K562 (cell line): ENCODE measurements around the gene MEIS2. TPM values are rescaled to one million over a fixed set of nuclear protein-coding genes. Genes with fewer than 3 reads are reported as not detected.
A peak's percentile ranks its signal among the peaks of the same experiment; 100 is the strongest.

Experiments used
- ATAC-seq: fragments of 200-7000 bp; cut with Tn5 transposase; 3 replicates; pipeline ENCODE4 v1.9.1; 2020; ENCODE audit warnings: moderate library complexity
- BruUV-seq: library from RNA; stranded (reverse); fragments of 400-500 nt; replicated peaks from 2 replicates; lab custom pipeline; 2021; lab: Mats Ljungman, UMichigan
- CTCF ChIA-PET: fragments of 300-600 bp; formaldehyde crosslinking; extraction: SDS; loops from one replicate; lab custom pipeline; 2021; ENCODE audit warnings: low intra/inter-chr PET ratio; lab: Yijun Ruan, JAX
- POLR2A ChIA-PET: fragments of 300-600, 350-650 bp; sonication (Branson Sonifier 250); formaldehyde crosslinking; extraction: SDS; loops from one replicate; lab custom pipeline; 2021; ENCODE audit warnings: antibody characterized with exemption, inconsistent platforms; lab: Yijun Ruan, JAX
- DNase-seq, 4 experiments: peaks; one replicate each; pipeline versions ENCODE4 v3.0.0 to v3.0.0-alpha.2; 2011 to 2018; ENCODE audit warnings: low spot score in 3 of 4, mixed read lengths in 3 of 4; ENCODE audit errors: extremely low read depth in 1 of 4
- FAIRE-seq: peaks from 2 replicates; lab custom pipeline; 2011; peaks lifted over from hg19 to GRCh38; lab: Jason Lieb, UNC
- H2AFZ ChIP-seq: 2 replicates; pipeline ENCODE4 v1.6.0; 2011; ENCODE audit warnings: low read depth, low read length, control low read depth, inconsistent platforms
- H3K27ac ChIP-seq: fragments of 200-600 bp; 3 replicates; pipeline ENCODE4 v1.8.0; 2011; ENCODE audit warnings: low read depth, mild to moderate bottlenecking, control low read depth, inconsistent platforms, low read length, moderate library complexity, mixed read lengths; ENCODE audit errors: extremely low read depth
- H3K27me3 ChIP-seq, 2 experiments: fragments of 300-600 bp in 1 of 2; 2 replicates in 1 of 2; 3 replicates in 1 of 2; pipeline versions ENCODE4 v1.6.0 to v1.8.0; 2011; ENCODE audit warnings: inconsistent platforms in 2 of 2, low read length in 2 of 2, mild to moderate bottlenecking in 1 of 2, mixed read lengths in 1 of 2, moderate library complexity in 1 of 2; ENCODE audit not compliant: control insufficient read depth in 2 of 2, insufficient read depth in 2 of 2
- H3K36me3 ChIP-seq: fragments of 300-600 bp; 3 replicates; pipeline ENCODE4 v1.8.0; 2011; ENCODE audit warnings: mild to moderate bottlenecking, low read length, inconsistent platforms; ENCODE audit not compliant: control insufficient read depth, insufficient read depth
- H3K4me1 ChIP-seq, 2 experiments: fragments of 200-600 bp in 1 of 2; replicated peaks in 1 of 2; 2 replicates in 1 of 2; 3 replicates in 1 of 2; pipeline versions ENCODE4 v1.5.1 to v1.8.0; 2011; ENCODE audit warnings: inconsistent platforms in 2 of 2, low read length in 2 of 2, mild to moderate bottlenecking in 1 of 2, mixed read lengths in 1 of 2, moderate library complexity in 1 of 2; ENCODE audit not compliant: control insufficient read depth in 2 of 2, insufficient read depth in 2 of 2
- H3K4me2 ChIP-seq: 2 replicates; pipeline ENCODE4 v1.6.1; 2011; ENCODE audit warnings: low read length, control low read depth, inconsistent platforms, mixed read lengths; ENCODE audit not compliant: insufficient read depth
- H3K4me3 ChIP-seq: fragments of 200-600 bp; sonication (generic), shearing (Covaris generic); 2 replicates; pipeline ENCODE4 v1.5.1; 2016; ENCODE audit warnings: control low read depth, inconsistent platforms
- H3K79me2 ChIP-seq: fragments of 200-600 bp; 3 replicates; pipeline ENCODE4 v1.8.0; 2011; ENCODE audit warnings: low read length, inconsistent platforms; ENCODE audit not compliant: control insufficient read depth, insufficient read depth
- H3K9ac ChIP-seq, 2 experiments: 2 replicates each; pipeline versions ENCODE4 v1.6.0 to v1.6.1; 2011; ENCODE audit warnings: low read depth in 2 of 2, low read length in 2 of 2, control low read depth in 1 of 2, inconsistent platforms in 1 of 2, mild to moderate bottlenecking in 1 of 2, mixed read lengths in 1 of 2; ENCODE audit not compliant: insufficient read depth in 1 of 2
- H3K9me1 ChIP-seq: one replicate; pipeline ENCODE4 v1.6.0; 2011; ENCODE audit warnings: inconsistent platforms, mild to moderate bottlenecking, low read length, moderate library complexity; ENCODE audit not compliant: control insufficient read depth, insufficient read depth
- H3K9me3 ChIP-seq: replicated peaks from 2 replicates; pipeline ENCODE4 v1.5.1; 2011; ENCODE audit warnings: low read depth, low read length, inconsistent platforms; ENCODE audit not compliant: control insufficient read depth, insufficient read depth
- H4K20me1 ChIP-seq: replicated peaks from 2 replicates; pipeline ENCODE4 v1.6.1; 2011; ENCODE audit warnings: low read length, inconsistent platforms, mixed read lengths; ENCODE audit not compliant: control insufficient read depth, insufficient read depth
- FOS ChIP-seq: IDR thresholded peaks from 3 replicates; pipeline ENCODE4 v1.6.1; 2011; ENCODE audit not compliant: insufficient read length; ENCODE audit errors: extremely low read depth
- MCM3 ChIP-seq: fragments of 450-650 bp; IDR thresholded peaks from 2 replicates; pipeline ENCODE4 v1.6.1; 2016
- NR2F6 ChIP-seq: fragments of 450-650 bp; formaldehyde crosslinking; IDR thresholded peaks from 2 replicates; pipeline ENCODE4 v1.4.0; 2020; ENCODE audit warnings: mild to moderate bottlenecking
- SMAD3 ChIP-seq: fragments of 450-650 bp; formaldehyde crosslinking; conservative IDR thresholded peaks from 2 replicates; pipeline ENCODE4 v1.4.0; 2020; ENCODE audit warnings: mild to moderate bottlenecking
- SMARCE1 ChIP-seq: fragments of 450-650 bp; IDR thresholded peaks from 2 replicates; pipeline ENCODE4 v1.7.1; 2016; ENCODE audit warnings: mild to moderate bottlenecking
- TSC22D4 ChIP-seq: fragments of 450-650 bp; IDR thresholded peaks from 2 replicates; pipeline ENCODE4 v1.6.1; 2016; ENCODE audit warnings: missing genetic modification characterization, missing biosample characterization, control low read depth
- WGBS: fragments of 100-300 bp; shearing (Covaris generic); methylation state at CpG from one replicate; pipeline ENCODE4 v1.1.6; 2016; ENCODE audit warnings: low coverage, mixed read lengths; ENCODE audit not compliant: insufficient coverage; ENCODE audit errors: missing lambda C conversion rate; 5-methylcytosine and 5-hydroxymethylcytosine counted together
- in situ Hi-C: fragments of 300-500 bp; cut with MboI; formaldehyde crosslinking; loops from 4 replicates; pipeline ENCODE4 v1.15.0; 2018; ENCODE audit warnings: inconsistent platforms, mixed read lengths
- intact Hi-C: fragments of 100-400 bp; cut with micrococcal nuclease; formaldehyde crosslinking; loops from 2 replicates; pipeline ENCODE4 v1.14.2; 2022
- polyA plus RNA-seq, 8 experiments: library from polyadenylated mRNA; depleted of rRNA in 4 of 8; stranded (reverse) in 5 of 8; unstranded in 3 of 8; fragments of >200 nt; fragmentation: Nextera tagmentation in 2 of 8; fragmentation: Illumina TruSeq in 1 of 8; extraction: Ambion mirVana in 2 of 8; extraction: Trizol in 1 of 8; gene quantifications; 2 replicates each; pipeline versions ENCODE4 v1.2.1 to v1.2.3, GENCODE V29; 2011 to 2014; ENCODE audit warnings: inconsistent platforms in 1 of 8, missing spikeins in 1 of 8
- total RNA-seq, 7 experiments: library from RNA; depleted of rRNA in 6 of 7; stranded (reverse); fragments of >200 nt in 6 of 7; fragmentation: Illumina TruSeq in 2 of 7; extraction: Trizol in 2 of 7; gene quantifications; 2 replicates each; pipeline versions ENCODE4 v1.2.1 to v1.2.3, GENCODE V29; 2011 to 2021; ENCODE audit warnings: low replicate concordance in 1 of 7
- TF ChIP-seq, protein P1 (sequence below), 2 experiments: IDR thresholded peaks; 2 replicates each; pipeline ENCODE4 v1.6.1; 2011; ENCODE audit warnings: borderline replicate concordance in 1 of 2, control low read depth in 1 of 2, low read depth in 1 of 2, low read length in 1 of 2, mild to moderate bottlenecking in 1 of 2, mixed read lengths in 1 of 2, moderate library complexity in 1 of 2; ENCODE audit not compliant: insufficient read depth in 1 of 2, insufficient read length in 1 of 2, poor library complexity in 1 of 2, severe bottlenecking in 1 of 2; ENCODE audit errors: extremely low read depth in 1 of 2

Gene MEIS2
- total and polyA plus RNA-seq, 9 of the 15 experiments (the other 6 are each of a cell fraction or from before 2014, with no cell fraction given), result 7.5 to 64.2 (median 22.3) TPM

DNA sequence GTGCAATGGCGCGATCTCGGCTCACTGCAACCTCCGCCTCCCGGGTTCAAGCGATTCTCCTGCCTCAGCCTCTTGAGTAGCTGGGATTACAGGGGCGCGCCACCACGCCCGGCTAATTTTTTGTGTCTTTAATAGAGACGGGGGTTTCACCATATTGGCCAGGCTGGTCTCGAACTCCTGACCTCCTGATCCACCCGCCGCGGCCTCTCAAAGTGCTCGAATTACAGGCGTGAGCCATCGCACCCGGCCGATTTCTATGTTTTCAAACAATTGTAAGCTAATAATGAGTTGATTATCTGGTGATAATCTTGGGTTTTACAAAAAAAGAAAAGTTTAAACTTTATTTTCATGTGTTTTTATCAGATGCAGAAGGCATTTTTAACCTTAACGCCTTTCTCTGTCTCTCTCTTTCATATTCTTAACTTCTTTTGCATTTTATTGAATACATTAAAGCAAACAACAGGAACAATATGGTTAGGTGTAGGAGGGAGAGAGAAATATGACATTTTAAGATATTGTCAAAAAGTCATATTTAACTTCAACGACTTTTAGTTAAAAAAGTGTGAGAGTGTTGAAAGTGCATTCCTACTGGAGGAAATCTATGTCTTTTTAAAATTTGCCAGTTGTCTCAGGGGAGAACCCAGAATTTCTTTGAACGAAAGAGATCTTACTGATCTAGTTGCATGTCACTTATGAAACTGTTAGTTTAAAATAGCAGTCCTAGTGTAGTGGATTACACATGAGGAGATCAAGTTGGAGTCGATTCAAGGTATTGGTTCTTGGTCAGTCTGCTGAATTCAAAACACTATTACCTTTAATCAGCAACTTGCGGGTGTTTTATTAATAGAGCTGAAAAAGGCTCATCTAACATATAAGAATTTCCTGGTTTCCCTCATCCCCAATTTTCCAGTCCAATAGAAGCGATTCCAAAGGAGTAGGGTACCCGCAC is 3.4 kb upstream of the MEIS2 start:
- TF ChIP-seq NR2F6 (CRISPR knock-in tag) (no peak), FOS (no peak), TSC22D4 (no peak), MCM3 (no peak), SMAD3 (CRISPR knock-in tag) (no peak), SMARCE1 (no peak)
- TF ChIP-seq, protein P1, sequence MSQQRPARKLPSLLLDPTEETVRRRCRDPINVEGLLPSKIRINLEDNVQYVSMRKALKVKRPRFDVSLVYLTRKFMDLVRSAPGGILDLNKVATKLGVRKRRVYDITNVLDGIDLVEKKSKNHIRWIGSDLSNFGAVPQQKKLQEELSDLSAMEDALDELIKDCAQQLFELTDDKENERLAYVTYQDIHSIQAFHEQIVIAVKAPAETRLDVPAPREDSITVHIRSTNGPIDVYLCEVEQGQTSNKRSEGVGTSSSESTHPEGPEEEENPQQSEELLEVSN (IDR thresholded peaks at IDR 0.05; ENCODE audit: borderline replicate concordance in 1 of 2, extremely low read depth in 1 of 2, insufficient read depth in 1 of 2, insufficient read length in 1 of 2, low read depth in 1 of 2, low read length in 1 of 2, poor library complexity in 1 of 2, severe bottlenecking in 1 of 2), result no peak
- H3K9me3 ChIP-seq, result no peaks in the 10 kb centered on the region
- no peak overlapping the region for H3K4me3 ChIP-seq
- H3K9me1 ChIP-seq, result no peaks in the 10 kb centered on the region
- no peaks in the 10 kb centered on the region for H3K36me3 ChIP-seq
- no peak for DNase-seq
- intact Hi-C loops, result loop anchor here (10.0 kb wide), 1 partner anchor 159 kb away; no protein-coding TSS in a partner anchor
- peaks cover 22% of the 10 kb centered on the region for H3K79me2 ChIP-seq
- FAIRE-seq, result no peak
- no peak overlapping the region for H2AFZ ChIP-seq
- in situ Hi-C loops, result loop anchor here (10.0 to 25.0 kb wide), 2 partner anchors 219 to 1566 kb away; partner anchors contain the start of gene DPH6
- H4K20me1 ChIP-seq, result no peaks in the 10 kb centered on the region
- no peak overlapping the region for H3K4me2 ChIP-seq
- CTCF ChIA-PET, result interaction anchor here (3.1 kb wide), 1 partner anchor 220 kb away, joined by 11 read pairs; no protein-coding TSS in a partner anchor
- WGBS, result 55% methylated on average over 19 of the region's 27 CpGs
- H3K4me1 ChIP-seq, result peaks cover 7 to 22% of the 10 kb centered on the region in 2 experiments; a peak in 3 of 5 replicates
- POLR2A ChIA-PET, result interaction anchor here (1.1 to 1.2 kb wide), 2 partner anchors 8 to 9 kb away, joined by 4 to 6 read pairs; no protein-coding TSS in a partner anchor
- ATAC-seq, result no peak
- H3K27me3 ChIP-seq, result no peaks in the 10 kb centered on the region
- H3K9ac ChIP-seq, result peak overlapping the region in 1 of 2 experiments; percentile 79; a peak in 2 of 4 replicates
- H3K27ac ChIP-seq, result no peak overlapping the region
- BruUV-seq, result no TSS peak
